ENCODE results near the gene TMEM33.

GRCh38 chr4:41934901-41935651, at the start of gene TMEM33:
- no peak for TF ChIP-seq EZH2 (IDR thresholded peaks at IDR 0.05)
- TF ChIP-seq CTCF (IDR thresholded peaks at IDR 0.05 in 2 of 3, conservative IDR thresholded peaks at IDR 0.05 in 1 of 3; ENCODE audit: borderline replicate concordance in 1 of 3, insufficient read depth in 1 of 3, low read depth in 2 of 3, low read length in 2 of 3), result peak in 1 of 3 experiments; percentile 9; a peak in 1 of 6 replicates
- TF ChIP-seq REST (IDR thresholded peaks at IDR 0.05; ENCODE audit: low read depth), result no peak
- peak; percentile 42; the same call in 1 of the 2 replicates for TF ChIP-seq MAX (IDR thresholded peaks at IDR 0.05)
- no peak for TF ChIP-seq ZNF274 (IDR thresholded peaks at IDR 0.05; ENCODE audit: low read depth, low read length)
- peak; percentile 68 for TF ChIP-seq SP1 (IDR thresholded peaks at IDR 0.05; ENCODE audit: low read depth)
- peak; percentile 54 for TF ChIP-seq POLR2A (IDR thresholded peaks at IDR 0.05; ENCODE audit: borderline replicate concordance, extremely low read depth, insufficient read depth, insufficient read length)

Measured in HCT116 (cell line).